ENCODE measurements around the gene LDAF1.
"Not testable (repeated sequence)": the region's sequence is repeated elsewhere in the genome, so short reads cannot be mapped to it uniquely, and the experiment has no call there.

The LDAF1 gene

GRCh38 chr16:21163576-21163975, 5.1 kb downstream of the LDAF1 start:
- DNase-seq = no peak

- DNase-seq = no peak
Measured at GRCh38 chr16:21164521-21165168, 6.2 kb downstream of the LDAF1 start.

- no peak for DNase-seq
Measured at GRCh38 chr16:21166561-21166961, 8.1 kb downstream of the LDAF1 start.

GRCh38 chr16:21167360-21167759, 8.9 kb downstream of the LDAF1 start:
- DNase-seq = no peak

GRCh38 chr16:21167929-21168602, 9.6 kb downstream of the LDAF1 start:
- no peak for DNase-seq

GRCh38 chr16:21169249-21169981, 10.9 kb downstream of the LDAF1 start:
- no peak for DNase-seq

GRCh38 chr16:21170116-21170515, 11.6 kb downstream of the LDAF1 start:
- DNase-seq = not testable (repeated sequence)

GRCh38 chr16:21172650-21173049, 14.2 kb downstream of the LDAF1 start:
- no peak for DNase-seq

- no peak for DNase-seq
Measured at GRCh38 chr16:21175397-21175796, 16.9 kb downstream of the LDAF1 start.

GRCh38 chr16:21179126-21179982, 20.9 kb downstream of the LDAF1 start:
- DNase-seq = no peak

GRCh38 chr16:21179983-21180365, 21.5 kb downstream of the LDAF1 start:
- DNase-seq = no peak

GRCh38 chr16:21183995-21184394, 25.5 kb downstream of the LDAF1 start:
- DNase-seq = no peak

- no peak for DNase-seq
Measured at GRCh38 chr16:21184834-21185233, 26.4 kb downstream of the LDAF1 start.

- no peak for DNase-seq
Measured at GRCh38 chr16:21185659-21186325, 27.3 kb downstream of the LDAF1 start.

- no peak for DNase-seq
Measured at GRCh38 chr16:21186326-21186691, 27.8 kb downstream of the LDAF1 start.

- DNase-seq = no peak
Measured at GRCh38 chr16:21189311-21189710, 30.8 kb downstream of the LDAF1 start.

- DNase-seq = no peak
Measured at GRCh38 chr16:21190013-21190412, 31.5 kb downstream of the LDAF1 start.

GRCh38 chr16:21190599-21190998, 32.1 kb downstream of the LDAF1 start:
- no peak for DNase-seq

- DNase-seq = no peak
Measured at GRCh38 chr16:21192991-21193390, 34.5 kb downstream of the LDAF1 start.

GRCh38 chr16:21194771-21195301, 36.4 kb downstream of the LDAF1 start:
- DNase-seq = no peak

- DNase-seq = not testable (repeated sequence)
Measured at GRCh38 chr16:21195330-21195729, 36.9 kb downstream of the LDAF1 start.

GRCh38 chr16:21197112-21197511, 38.6 kb downstream of the LDAF1 start:
- no peak for DNase-seq

Measured in NCI-H526 treated with DMSO at 0.1 percent for 48 hours (cell line).